MCF 10A (cell line): ENCODE measurements around the gene CPLX3. TPM values are rescaled to one million over a fixed set of nuclear protein-coding genes. Genes with fewer than 3 reads are reported as not detected.

Experiments used
- BruUV-seq: library from RNA; stranded (reverse); fragments of 400-500 nt; replicated peaks from 2 replicates; lab custom pipeline; 2021; lab: Mats Ljungman, UMichigan
- CTCF ChIA-PET: fragments of 300-600 bp; sonication (Branson Sonifier 250); formaldehyde crosslinking; extraction: SDS; loops from one replicate; lab custom pipeline; 2021; ENCODE audit warnings: antibody characterized with exemption, inconsistent platforms; lab: Yijun Ruan, JAX
- POLR2A ChIA-PET: fragments of 300-600, 350-650 bp; sonication (Branson Sonifier 250); formaldehyde crosslinking; extraction: SDS; loops from one replicate; lab custom pipeline; 2020; ENCODE audit warnings: antibody characterized with exemption, inconsistent platforms; lab: Yijun Ruan, JAX
- DNase-seq: peaks from one replicate; pipeline ENCODE4 v3.0.0-alpha.2; 2018; ENCODE audit not compliant: unreplicated experiment
- H3K27ac Mint-ChIP-seq: one replicate; pipeline ENCODE4 v1.8.0; 2022; ENCODE audit warnings: mild to moderate bottlenecking, low read depth, mixed read lengths; ENCODE audit not compliant: unreplicated experiment
- H3K27me3 Mint-ChIP-seq: one replicate; pipeline ENCODE4 v1.8.0; 2022; ENCODE audit warnings: mixed read lengths; ENCODE audit not compliant: insufficient read depth, unreplicated experiment
- H3K36me3 Mint-ChIP-seq: one replicate; pipeline ENCODE4 v1.8.0; 2022; ENCODE audit warnings: mild to moderate bottlenecking, moderate library complexity, mixed read lengths; ENCODE audit not compliant: insufficient read depth, unreplicated experiment
- H3K4me1 Mint-ChIP-seq: one replicate; pipeline ENCODE4 v1.8.0; 2022; ENCODE audit warnings: mixed read lengths; ENCODE audit not compliant: insufficient read depth, unreplicated experiment
- H3K4me3 Mint-ChIP-seq: one replicate; pipeline ENCODE4 v1.8.0; 2022; ENCODE audit warnings: mild to moderate bottlenecking, moderate library complexity, mixed read lengths; ENCODE audit not compliant: unreplicated experiment
- H3K9me3 Mint-ChIP-seq: one replicate; pipeline ENCODE4 v1.8.0; 2022; ENCODE audit warnings: mixed read lengths; ENCODE audit not compliant: unreplicated experiment
- intact Hi-C: fragments of 100-400 bp; cut with micrococcal nuclease; formaldehyde crosslinking; loops from 2 replicates; pipeline ENCODE4 v1.14.1; 2022
- total RNA-seq: library from RNA; stranded (reverse); gene quantifications from 2 replicates; pipeline ENCODE4 v1.2.3, GENCODE V29; 2022
- TF ChIP-seq, protein P1 (sequence below): fragments of 200-600 bp; IDR thresholded peaks from one replicate; pipeline ENCODE4 v1.8.0; 2022; ENCODE audit warnings: antibody characterized with exemption, mild to moderate bottlenecking; ENCODE audit not compliant: unreplicated experiment

CPLX3 gene
- total RNA-seq, 1 experiment from 2014 or later = not detected

DNA sequence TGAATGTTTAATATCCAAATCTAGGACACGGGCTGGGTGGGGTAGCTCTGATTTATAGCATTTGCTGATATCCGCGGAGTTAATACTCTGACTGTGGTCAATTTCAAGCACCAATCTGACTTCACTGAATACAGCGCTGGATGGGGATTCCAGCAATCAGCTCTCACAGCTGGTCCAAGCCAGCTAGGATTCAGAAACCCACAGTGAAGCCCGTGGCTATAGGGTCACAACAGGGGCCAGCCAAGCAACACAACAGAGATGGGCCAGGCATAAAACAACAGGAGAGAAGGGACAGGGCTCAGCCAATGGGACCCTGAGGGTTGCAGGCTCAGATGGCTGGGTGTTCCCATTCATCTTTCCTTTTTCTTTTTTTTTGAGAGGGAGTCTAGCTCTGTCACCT lies 19.1 kb upstream of the CPLX3 start:
- intact Hi-C loops = no loop called here
- ChIA-PET CTCF (interaction anchor here (0.6 to 2.0 kb wide), 6 partner anchors 10 to 176 kb away, joined by 3 to 7 read pairs (median 4); partner anchors contain the start of gene CSK), POLR2A (interaction anchor here (1.2 to 1.8 kb wide), 5 partner anchors 7 to 35 kb away, joined by 3 to 5 read pairs (median 4); partner anchors contain the start of genes CSK and ULK3)
- peaks cover 23% of the 10 kb centered on the region for H3K4me1 Mint-ChIP-seq
- TF ChIP-seq, protein P1, sequence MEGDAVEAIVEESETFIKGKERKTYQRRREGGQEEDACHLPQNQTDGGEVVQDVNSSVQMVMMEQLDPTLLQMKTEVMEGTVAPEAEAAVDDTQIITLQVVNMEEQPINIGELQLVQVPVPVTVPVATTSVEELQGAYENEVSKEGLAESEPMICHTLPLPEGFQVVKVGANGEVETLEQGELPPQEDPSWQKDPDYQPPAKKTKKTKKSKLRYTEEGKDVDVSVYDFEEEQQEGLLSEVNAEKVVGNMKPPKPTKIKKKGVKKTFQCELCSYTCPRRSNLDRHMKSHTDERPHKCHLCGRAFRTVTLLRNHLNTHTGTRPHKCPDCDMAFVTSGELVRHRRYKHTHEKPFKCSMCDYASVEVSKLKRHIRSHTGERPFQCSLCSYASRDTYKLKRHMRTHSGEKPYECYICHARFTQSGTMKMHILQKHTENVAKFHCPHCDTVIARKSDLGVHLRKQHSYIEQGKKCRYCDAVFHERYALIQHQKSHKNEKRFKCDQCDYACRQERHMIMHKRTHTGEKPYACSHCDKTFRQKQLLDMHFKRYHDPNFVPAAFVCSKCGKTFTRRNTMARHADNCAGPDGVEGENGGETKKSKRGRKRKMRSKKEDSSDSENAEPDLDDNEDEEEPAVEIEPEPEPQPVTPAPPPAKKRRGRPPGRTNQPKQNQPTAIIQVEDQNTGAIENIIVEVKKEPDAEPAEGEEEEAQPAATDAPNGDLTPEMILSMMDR = no peak
- no peak overlapping the region for H3K27ac Mint-ChIP-seq
- DNase-seq = no peak
- BruUV-seq = no TSS peak
- H3K36me3 Mint-ChIP-seq = peaks cover 18% of the 10 kb centered on the region
- no peaks in the 10 kb centered on the region for H3K9me3 Mint-ChIP-seq
- no peaks in the 10 kb centered on the region for H3K27me3 Mint-ChIP-seq
- no peak overlapping the region for H3K4me3 Mint-ChIP-seq

DNA sequence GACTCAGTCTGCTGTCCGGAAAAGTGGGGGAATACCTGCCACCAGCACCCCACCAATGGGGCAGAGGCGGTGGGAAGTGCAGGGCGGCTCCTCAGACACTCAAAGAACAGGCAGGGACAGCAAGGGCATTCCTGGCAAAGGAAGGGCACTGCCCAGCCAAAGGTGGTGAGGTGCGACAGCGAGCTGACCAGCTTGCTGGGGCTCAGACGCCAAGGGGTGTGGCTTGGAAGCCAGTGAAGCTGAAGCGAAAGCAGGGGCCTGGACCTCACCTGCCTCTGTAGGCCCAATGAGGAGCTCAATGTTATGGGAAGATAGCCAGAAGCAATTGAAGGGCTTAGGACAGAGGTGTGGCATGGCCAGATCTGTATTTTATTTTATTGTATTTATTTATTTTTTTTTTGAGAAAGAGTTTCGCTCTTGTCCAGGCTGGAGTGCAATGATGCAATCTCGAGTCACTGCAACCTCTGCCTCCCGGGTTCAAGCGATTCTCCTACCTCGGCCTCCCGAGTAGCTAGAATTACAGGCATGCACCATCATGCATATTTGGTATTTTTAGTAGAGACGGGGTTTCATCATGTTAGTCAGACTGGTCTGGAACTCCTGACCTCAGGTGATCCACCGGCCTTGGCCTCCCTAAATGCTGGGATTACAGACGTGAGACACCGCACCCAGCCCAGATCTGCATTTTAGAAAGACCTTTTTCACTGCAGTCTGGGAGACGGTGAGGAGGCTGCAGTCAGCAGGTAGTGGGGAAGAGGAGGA lies 18.2 kb upstream of the CPLX3 start:
- peak overlapping the region; percentile 28 for H3K4me3 Mint-ChIP-seq
- DNase-seq = peak; percentile 88
- TF ChIP-seq, protein P1 = no peak
- POLR2A ChIA-PET = interaction anchor here (0.8 to 1.8 kb wide), 6 partner anchors 8 to 27 kb away, joined by 3 to 5 read pairs (median 4); partner anchors contain the start of gene CSK
- no peaks in the 10 kb centered on the region for H3K27me3 Mint-ChIP-seq
- no peaks in the 10 kb centered on the region for H3K9me3 Mint-ChIP-seq
- H3K4me1 Mint-ChIP-seq = peaks cover 31% of the 10 kb centered on the region
- intact Hi-C loops = no loop called here
- H3K27ac Mint-ChIP-seq = peak overlapping the region; percentile 5
- CTCF ChIA-PET = interaction anchor here (0.7 to 1.7 kb wide), 8 partner anchors 8 to 166 kb away, joined by 3 to 6 read pairs (median 4); no protein-coding TSS in a partner anchor
- no TSS peak for BruUV-seq
- H3K36me3 Mint-ChIP-seq = peaks cover 15% of the 10 kb centered on the region

DNA sequence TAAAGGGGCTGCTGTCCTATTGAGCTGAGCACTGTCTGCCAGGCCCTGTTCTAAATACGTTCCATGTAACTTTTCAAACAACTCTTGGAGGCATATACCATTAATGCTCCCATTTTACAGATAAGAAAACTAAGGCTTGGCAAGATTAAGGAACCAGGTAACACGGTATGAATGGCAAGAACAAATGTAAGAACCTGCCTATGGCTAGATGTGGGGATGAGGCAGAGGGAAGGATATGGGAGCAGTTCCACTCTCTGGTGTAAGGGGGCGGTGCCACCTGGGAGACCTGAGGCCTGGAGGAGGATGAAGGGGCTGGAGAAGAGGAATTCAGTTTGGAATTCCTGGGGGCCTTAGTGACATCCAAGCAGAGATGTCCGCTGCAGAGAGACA lies 17.6 kb upstream of the CPLX3 start:
- H3K36me3 Mint-ChIP-seq = peaks cover 13% of the 10 kb centered on the region
- peak overlapping the region; percentile 28 for H3K4me3 Mint-ChIP-seq
- ChIA-PET CTCF (interaction anchor here (0.7 to 1.7 kb wide), 6 partner anchors 9 to 38 kb away, joined by 3 to 6 read pairs (median 4); no protein-coding TSS in a partner anchor), POLR2A (interaction anchor here (1.4 to 1.8 kb wide), 3 partner anchors 10 to 27 kb away, joined by 3 to 5 read pairs (median 5); partner anchors contain the start of gene CSK)
- BruUV-seq = no TSS peak
- no peak for DNase-seq
- H3K9me3 Mint-ChIP-seq = no peaks in the 10 kb centered on the region
- H3K4me1 Mint-ChIP-seq = peaks cover 36% of the 10 kb centered on the region
- intact Hi-C loops = no loop called here
- no peaks in the 10 kb centered on the region for H3K27me3 Mint-ChIP-seq
- TF ChIP-seq, protein P1 = no peak
- H3K27ac Mint-ChIP-seq = peak overlapping the region; percentile 55

DNA sequence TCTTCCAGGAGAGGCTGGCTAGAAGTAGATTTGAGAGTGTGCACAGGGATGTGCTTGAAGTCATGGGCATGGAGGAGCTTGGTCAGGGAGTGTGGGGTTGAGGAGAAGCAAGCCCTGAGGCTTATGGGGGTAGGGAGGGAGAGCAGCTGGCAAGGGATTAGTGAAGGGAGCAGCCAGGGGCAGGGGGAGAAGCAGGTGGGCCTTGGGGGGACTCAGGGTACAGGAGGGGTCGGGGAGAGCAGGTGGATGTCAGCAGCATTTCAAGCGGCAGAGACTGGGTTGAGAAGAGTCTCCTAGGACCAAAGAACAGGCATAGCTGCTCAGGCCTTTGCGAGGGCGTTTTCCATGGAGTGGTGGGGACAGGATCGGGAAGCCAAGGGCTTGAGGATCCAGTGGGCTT lies 17.2 kb upstream of the CPLX3 start:
- Mint-ChIP-seq H3K36me3 (peaks cover 9% of the 10 kb centered on the region), H3K9me3 (no peaks in the 10 kb centered on the region), H3K27ac (peak overlapping the region; percentile 55), H3K4me3 (no peak overlapping the region), H3K4me1 (peaks cover 36% of the 10 kb centered on the region), H3K27me3 (no peaks in the 10 kb centered on the region)
- DNase-seq = no peak
- TF ChIP-seq, protein P1 = no peak
- intact Hi-C loops = no loop called here
- no TSS peak for BruUV-seq
- ChIA-PET CTCF (interaction anchor here (0.7 to 1.3 kb wide), 4 partner anchors 8 to 26 kb away, joined by 3 to 6 read pairs (median 4); no protein-coding TSS in a partner anchor), POLR2A (interaction anchor here (1.4 kb wide), 1 partner anchor 10 kb away, joined by 3 read pairs; no protein-coding TSS in a partner anchor)
